ENCODE results near the gene DHX58.
"Not testable (repeated sequence)": the region's sequence is repeated elsewhere in the genome, so short reads cannot be mapped to it uniquely, and the experiment has no call there.

The DHX58 gene

GRCh38 chr17:42112552-42113176 is at the start of gene DHX58:
Gene DHX58 (minus strand): TSS chr17:42112714. CDS start chr17:42111892, 822 bp downstream.
- peak; percentile 75 for DNase-seq

GRCh38 chr17:42160531-42160910 is 48.0 kb upstream of the DHX58 start:
- no peak for DNase-seq

DNA sequence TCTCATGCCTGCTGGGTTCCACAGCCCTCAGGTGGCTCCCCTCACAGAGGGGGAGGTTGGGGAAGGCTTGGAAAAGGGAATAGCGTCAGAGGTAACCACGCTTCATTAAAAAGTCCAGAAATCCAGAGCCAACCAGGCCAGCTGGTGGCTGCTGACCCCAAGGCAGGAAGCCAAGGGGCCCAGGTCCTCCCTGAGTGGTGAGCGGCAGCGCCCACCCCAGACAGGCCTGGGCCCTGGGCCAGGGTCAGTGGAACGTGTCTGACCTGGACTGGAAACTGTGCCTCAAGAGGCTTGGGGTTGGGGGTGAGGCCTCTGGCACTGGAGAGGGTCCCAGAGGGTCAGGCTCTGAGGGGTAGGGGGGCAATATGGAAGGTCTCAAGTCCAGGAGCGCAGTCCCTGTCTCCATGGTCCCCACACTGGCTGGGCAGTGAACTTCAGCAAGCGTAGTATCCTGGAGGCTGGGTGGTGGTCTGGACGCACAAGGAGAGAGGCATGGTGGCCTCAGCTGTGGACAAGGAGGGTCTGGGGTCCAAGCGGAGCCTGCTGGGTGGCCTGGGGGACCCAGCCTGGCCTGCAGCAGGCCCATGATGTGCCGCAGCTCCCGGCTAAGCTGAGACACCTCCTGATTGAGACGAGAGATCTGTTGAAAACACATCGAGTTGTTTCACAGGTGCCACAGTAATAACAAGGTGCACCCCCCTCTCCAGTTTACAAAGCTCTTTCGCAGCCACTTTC is 47.4 kb upstream of the DHX58 start:
- DNase-seq: no peak

DNA sequence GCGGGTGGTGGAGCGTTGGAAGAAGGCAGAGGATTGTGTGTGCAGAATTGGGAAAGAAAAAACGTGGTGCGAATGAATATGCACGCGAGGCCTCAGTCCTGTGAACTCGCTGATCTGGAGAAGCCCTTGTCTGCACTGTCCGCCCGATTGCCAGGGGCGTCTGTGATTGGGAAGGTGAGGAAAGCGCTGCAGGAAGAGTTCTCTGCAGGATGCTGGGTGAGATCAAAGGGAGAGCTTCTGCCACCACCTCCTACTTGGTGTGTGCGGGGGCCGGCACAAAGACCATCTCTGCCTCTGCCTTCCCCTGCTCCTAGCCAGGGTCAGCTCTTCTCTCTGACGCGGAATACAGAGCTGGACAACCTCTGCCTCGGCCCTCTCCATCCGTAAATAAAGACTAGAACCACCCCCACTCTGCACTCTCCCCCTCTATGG is 43.1 kb upstream of the DHX58 start:
- DNase-seq: no peak

- DNase-seq: no peak
Observed at GRCh38 chr17:42153919-42154742, 41.6 kb upstream of the DHX58 start.

- DNase-seq: no peak
Observed at GRCh38 chr17:42146911-42147607, 34.5 kb upstream of the DHX58 start.

DNA sequence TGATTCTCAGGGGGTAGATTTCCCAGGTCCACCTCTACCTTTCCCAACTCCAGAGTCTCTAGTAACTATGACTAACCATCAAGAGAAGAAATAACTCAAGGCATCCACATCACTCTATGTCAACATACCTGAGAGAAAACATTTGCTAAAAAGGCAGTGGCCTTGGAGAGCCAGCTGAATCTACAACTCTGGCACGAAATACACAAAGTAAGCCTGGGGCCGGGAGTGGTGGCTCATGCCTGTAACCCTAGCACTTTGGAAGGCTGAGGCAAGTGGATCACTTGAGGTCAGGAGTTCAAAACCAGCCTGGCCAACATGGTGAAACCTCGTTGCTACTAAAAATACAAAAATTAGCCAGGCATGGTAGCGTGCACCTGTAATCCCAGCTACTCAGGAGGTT is 30.6 kb upstream of the DHX58 start:
- DNase-seq: not testable (repeated sequence)

DNA sequence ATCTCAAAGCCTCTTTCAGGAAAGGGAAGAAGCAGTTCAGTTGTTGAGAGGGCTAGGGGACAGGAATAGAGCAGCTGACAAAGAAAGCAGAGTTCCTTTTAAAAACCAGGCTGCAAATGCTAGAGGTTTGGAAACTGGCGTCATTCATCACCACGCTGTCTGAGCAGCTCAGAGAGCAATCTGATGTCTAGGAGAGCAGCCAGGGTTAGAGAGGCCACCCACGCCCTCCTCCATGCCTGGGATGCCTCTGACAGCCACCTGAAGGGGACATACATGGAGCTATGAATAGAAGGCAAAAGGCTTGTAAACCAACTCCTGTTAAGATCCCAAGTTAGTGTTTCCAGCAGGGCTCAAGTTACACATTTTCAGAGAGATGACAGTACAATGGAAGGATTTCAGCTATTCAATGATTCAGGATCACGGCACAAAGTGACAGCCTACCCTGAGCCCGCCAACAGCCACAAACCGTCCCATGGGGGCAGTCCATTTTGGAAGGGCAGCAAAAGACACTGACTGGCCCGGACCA is 29.9 kb upstream of the DHX58 start:
- DNase-seq: no peak

GRCh38 chr17:42141382-42141781 is 28.9 kb upstream of the DHX58 start:
- DNase-seq: no peak

DNA sequence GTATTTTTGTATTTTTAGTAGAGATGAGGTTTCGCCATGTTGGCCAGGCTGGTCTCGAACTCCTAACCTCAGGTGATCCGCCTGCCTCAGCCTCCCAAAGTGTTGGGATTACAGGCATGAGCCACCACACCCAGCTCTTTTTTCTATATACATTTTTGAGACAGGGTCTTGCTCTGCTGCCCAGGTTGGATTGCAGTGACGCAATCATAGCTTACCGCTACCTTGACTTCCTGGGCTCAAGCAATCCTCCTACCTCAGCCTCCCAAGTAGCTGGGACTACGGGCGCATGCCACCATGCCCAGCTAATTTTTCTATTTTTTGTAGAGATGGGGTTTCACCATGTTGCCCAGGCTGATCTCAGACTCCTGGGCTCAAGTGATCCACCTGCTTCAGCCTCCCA is 28.2 kb upstream of the DHX58 start:
- not testable (repeated sequence) for DNase-seq

- DNase-seq: no peak
Observed at GRCh38 chr17:42138749-42139492, 26.4 kb upstream of the DHX58 start.

DNA sequence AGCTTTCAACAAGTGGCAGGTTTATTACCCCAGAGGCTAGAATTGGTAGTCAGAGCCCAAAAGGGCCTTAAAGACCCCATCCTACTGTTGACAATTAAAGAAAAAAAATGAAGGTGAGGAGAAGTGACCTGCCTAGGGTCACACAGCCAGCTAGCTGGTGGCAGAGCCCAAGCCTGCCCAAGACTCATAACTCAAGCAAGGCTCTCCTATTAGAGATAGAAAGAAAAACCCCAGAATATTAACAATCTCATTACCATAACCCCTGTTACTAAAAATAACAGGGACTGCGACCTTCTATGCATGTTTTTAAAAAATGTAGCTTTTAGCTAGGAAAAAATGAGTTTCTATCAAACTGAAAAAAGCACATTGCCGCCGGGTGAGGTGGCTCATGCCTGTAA is 24.1 kb upstream of the DHX58 start:
- DNase-seq: no peak

DNA sequence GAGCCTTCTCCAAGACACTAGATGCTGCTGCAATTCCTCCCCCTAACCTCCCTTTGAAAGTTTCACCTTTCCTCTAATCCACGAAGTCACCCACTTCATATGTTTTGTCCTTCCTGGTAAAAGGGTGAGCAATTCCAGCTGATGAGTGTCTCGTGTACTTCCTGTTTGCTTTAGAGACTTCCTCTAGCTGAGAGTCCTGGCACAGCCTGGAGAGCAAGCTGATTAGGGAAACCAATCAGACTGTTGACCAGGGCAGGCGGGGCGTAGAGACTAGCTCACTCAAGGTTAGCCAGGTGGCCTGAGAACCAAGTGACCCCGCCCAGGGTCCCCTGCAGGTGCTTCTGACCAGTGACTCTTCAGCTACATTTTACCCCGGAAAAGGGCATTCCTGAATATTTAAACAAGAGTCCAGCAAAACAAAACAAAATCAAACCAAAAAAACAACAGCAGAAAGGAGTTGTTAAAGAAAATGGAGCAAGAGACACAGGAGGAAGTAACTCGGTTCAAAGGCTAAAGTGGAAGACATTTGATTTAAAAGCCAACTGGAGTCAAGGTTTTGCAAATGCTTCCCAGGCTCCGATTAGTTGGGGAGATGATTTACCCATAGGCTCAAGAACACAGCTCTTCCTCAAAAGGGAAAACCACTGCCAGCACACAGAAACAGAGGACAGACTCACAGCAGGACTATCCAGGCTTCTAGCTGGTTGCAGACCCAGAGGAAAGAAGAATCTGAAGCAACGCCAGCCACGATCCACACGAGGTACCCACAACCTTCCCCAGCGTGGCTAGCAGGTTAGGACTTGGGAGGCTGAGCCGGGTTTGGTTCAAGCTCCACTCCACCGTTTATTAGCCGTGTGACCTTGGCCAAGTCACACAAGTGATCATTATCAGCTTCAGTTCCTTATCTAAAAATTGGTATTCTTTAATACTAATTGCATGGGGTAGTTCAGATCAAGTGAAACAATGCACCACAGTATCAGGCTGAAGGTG is 23.4 kb upstream of the DHX58 start:
- DNase-seq: no peak

DNA sequence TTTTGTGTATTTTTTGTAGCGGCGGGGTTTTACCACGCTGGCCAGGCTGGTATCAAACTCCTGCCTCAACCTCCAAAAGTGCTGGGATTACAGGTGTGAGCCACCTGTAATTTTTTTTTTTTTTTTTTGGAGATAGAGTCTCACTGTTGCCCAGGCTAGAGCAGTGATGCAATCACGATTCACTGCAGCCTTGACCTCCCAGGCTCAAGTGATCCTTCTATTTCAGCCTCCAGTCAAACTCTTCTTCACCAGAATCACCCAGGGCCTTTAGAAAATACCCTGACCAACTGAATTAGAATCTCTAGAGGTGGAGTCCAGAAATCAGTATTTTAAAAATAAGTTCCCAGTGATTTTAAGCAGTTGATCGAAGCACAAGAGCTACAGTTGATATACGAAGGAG is 22.6 kb upstream of the DHX58 start:
- DNase-seq: no peak

DNA sequence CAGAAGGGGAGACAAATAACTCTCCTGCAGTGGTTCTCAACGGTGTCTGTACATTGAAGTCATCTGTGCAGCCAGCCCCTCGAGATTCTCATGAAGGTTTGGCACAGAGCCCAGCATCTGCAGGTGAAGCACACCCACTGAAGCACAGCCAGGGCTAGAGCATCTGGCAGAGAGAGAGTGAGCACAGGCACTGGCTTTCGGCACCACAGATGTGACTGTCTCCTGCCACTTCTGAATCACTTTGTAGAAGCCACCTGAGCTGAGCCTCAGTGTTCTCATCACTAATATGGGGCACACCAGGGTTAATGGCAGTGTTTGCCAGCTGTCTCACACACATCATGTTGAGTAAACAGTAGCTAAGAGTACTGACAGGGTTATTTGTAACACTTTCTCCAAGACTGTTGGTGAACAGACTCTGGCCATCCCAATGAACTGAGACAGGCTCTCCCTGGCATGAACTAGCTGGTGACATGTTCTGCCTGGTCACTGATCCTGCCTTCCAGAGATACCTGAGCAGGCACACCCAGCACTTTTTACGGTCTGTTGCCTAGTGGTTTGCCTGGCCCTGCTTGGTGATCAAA is 21.0 kb upstream of the DHX58 start:
- peak; percentile 15 for DNase-seq

GRCh38 chr17:42132941-42133340 is 20.4 kb upstream of the DHX58 start:
- no peak for DNase-seq

- no peak for DNase-seq
Observed at GRCh38 chr17:42131981-42132432, 19.5 kb upstream of the DHX58 start.

GRCh38 chr17:42131232-42131631 is 18.7 kb upstream of the DHX58 start:
- DNase-seq: no peak

GRCh38 chr17:42130310-42130936 is 17.9 kb upstream of the DHX58 start:
- DNase-seq: no peak

Data from activated effector memory CD4-positive, alpha-beta T cell treated with Interleukin-2 at 50 U/mL for 16 hours (primary cell).